HuH-7 (cell line): ENCODE data around the gene CSN1S1.
"Not testable (repeated sequence)": the region's sequence is repeated elsewhere in the genome, so short reads cannot be mapped to it uniquely, and the experiment has no call there.

Source experiments
- DNase-seq: peaks from one replicate; pipeline ENCODE4 v3.0.0; 2011; ENCODE audit warnings: low spot score

Gene CSN1S1

DNA sequence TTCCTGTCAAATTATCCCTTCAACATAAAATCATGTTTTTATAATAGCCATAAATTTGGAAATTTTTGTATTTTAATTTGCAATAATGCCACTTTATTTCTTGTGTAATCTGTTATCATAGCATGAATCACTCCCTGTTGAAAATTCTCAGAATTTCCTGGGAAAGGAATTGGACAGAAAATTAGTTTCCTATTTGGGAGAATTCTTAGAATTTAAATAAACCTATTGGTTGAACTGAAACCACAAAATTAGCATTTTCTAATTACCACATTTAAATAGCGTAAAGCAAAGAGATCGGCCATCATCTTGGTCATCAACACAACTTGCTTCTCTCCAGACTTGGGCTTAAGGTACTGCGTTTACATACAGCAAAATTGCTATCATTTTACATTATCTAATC lies at the start of gene CSN1S1:
CSN1S1 (plus strand) TSS at position 301 of the 400 bp plus-strand sequence. CDS start 1,488 bp downstream, outside the sequence.
- DNase-seq = no peak

- no peak for DNase-seq
Observed at GRCh38 chr4:69881173-69881773, 49.6 kb upstream of the CSN1S1 start.

- no peak for DNase-seq
Observed at GRCh38 chr4:69882150-69882549, 48.7 kb upstream of the CSN1S1 start.

DNA sequence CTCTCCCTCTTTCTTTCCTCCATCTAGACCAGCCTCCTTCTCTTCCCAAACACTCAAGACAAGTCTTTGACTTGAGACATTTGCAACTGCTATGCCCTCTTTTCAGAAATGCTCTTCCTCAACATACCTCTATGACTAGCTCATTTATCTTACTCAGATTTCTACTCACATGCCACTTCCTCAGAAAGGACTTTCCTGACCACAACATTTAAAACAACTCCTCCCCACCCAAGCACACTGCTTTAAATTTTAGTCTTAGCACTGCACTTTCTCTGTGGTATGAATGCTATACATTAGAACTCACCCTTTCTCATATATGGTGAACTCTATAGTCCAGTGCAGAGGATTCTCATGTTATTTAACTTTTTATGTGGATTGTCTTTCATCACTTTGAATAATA lies 42.5 kb upstream of the CSN1S1 start:
- DNase-seq = no peak

DNA sequence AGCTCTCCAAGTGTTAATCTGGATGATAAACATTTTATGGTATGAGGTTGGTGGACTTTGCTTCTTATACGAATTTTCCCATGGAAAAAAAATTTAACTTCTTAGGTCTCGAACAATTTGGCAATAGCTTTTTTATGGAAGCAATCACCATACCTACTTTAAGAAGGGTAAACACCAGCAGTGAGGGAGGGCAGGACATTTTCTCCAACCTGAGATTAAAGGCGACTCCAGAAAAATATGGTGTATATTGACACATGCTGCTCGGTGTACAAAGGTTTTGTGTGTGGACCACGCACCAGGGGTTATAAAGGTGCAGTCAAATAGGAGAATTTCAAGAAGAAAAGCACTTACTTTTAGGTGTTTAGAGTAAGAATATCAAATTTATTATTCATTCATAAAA lies 36.7 kb upstream of the CSN1S1 start:
- peak; percentile 1 for DNase-seq

DNA sequence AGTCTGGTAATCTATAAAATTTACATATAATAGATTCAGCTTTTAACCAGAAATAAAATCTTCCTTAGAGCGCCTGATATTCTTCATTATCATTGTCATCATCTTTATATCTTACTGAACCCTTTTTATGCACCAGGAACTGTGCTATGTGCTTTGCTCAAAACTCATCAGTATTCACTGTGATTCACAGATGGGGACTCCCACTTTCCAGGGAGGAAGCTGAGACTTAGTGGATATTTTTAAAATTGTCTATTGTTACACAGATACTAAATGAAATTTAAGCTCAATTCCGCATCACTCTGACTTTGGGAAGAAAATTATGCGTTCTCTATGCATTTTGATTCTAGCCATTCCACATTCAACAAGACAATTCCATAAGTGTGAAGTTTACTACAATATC lies 36.1 kb upstream of the CSN1S1 start:
- DNase-seq = no peak

DNA sequence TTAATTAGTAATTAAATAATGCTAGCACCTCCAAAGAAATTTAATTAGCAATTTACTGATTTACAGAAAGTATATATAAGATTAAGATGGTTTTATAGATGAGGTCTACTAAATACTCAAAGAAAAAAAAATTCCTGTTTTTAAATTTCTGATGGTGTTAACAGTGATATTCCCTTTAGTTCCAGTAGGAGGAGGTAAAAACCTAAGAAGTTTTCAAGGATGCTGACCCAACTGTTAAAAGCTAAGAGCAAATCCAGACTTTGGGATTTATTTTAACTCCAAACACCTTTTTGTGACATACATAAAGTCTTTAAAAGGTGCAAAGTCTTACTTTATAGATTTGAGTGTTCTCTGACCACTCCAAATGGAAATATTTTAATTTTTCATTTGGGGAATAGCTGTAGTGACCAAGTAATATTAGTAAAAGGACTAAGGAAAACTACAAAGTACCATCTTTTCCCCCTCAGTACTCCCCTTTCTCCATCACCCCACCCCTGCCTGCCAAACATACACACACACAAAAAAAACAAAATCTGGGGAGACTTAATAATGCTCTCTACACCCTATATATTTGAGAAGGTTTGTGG lies 34.2 kb upstream of the CSN1S1 start:
- DNase-seq = no peak

GRCh38 chr4:69907151-69907550 lies 23.7 kb upstream of the CSN1S1 start:
- no peak for DNase-seq

GRCh38 chr4:69909195-69909594 lies 21.7 kb upstream of the CSN1S1 start:
- no peak for DNase-seq

- DNase-seq = no peak
Observed at GRCh38 chr4:69910016-69910782, 20.7 kb upstream of the CSN1S1 start.

DNA sequence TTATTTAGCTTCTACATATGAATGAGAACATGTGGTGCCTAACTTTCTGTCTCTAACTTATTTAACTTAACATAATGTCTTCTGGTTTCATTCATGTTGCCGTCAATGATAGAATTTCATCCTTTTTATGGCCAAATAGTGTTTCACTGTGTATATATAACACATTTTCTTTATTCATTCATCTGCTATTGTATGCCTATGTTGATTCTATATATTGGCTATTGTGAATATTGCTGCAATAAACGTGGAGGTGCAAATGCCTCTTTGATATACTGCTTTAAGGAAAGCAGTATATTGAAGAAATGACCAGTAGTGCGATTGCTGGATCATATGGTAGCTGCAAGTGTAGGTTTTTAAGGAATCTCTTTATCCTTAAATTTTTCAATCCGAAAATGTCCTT lies 10.0 kb upstream of the CSN1S1 start:
- no peak for DNase-seq

GRCh38 chr4:69923782-69924410 lies 7.0 kb upstream of the CSN1S1 start:
- DNase-seq = not testable (repeated sequence)

DNA sequence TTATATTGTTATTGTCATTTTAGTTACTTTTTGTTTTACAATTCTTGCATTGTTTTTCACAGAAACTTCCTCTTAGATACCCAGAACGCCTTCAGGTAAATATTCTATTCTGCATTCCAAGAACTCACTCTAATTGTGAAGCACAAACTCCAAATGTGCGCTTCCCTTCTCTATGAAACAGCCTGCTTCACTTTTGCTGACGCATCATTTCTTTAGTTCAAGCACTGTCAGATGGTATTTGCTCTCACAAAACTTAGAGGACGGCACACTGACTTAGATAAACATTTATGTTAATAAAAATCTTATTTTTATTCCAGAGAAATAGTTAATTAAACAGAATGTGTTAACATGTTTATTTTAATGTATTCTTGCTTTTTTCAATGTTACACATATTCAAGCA lies 3.3 kb downstream of the CSN1S1 start:
- DNase-seq = no peak

DNA sequence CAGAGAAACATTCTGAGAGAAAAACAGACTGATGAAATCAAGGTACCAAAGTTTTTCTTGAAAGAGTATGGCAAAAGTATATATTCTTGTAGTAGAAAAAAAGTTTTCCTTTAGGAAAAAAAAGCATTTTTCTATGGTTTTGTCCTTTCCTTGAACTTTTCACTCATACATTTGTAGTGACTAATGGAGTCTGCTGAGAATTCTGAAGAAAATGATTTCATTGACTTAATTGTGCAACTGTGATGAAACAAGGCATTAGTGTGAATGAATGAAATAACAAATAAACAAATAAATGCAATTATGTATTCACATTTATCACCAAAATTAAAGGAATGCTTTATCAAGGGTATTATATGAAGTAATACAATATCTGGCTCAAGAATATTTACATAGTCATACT lies 5.7 kb downstream of the CSN1S1 start:
- DNase-seq = no peak

DNA sequence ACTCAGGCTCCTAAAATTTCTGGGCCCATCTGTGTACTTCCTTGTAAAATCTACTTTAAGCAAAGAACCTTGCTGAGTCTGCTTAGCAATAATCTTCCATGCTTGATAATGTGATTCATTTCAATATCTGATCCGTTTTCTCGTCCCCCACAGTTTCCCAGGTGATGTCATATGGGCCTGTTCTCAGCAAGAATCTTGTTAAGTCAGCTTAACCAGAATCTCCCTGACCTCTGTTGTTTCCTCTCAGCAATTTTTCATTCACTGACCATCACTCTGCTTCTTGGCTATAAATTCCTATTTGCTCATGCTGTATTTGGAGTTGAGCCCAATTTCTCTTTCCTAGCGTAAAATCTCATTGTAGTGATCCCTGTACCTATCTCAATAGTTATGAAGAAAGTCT lies 20.7 kb downstream of the CSN1S1 start:
- DNase-seq = no peak

GRCh38 chr4:69957209-69957608 lies 26.3 kb downstream of the CSN1S1 start:
- no peak for DNase-seq

GRCh38 chr4:69965628-69966027 lies 34.8 kb downstream of the CSN1S1 start, which contains the start of gene CSN2:
CSN2 (minus strand) TSS chr4:69965728; CDS start chr4:69960995, 4,733 bp downstream.
- DNase-seq = no peak

DNA sequence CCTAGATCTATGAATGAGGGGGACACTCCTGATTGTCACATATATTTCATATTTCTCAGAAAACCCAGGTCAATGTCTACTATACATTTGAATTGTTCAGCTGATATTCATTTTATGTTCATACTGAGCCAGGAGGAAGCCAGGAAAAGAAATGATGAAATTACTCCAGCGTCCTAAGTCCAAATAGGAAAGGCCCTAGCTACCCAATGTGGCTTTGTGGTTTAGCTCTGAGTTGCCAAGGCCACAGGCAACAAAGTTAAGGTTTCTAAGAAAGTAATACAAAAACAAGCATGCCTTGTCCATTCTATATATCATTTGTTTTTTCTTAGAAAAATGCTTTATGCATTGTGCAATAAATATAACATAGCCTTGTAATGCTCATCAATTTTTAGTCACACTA lies 39.2 kb downstream of the CSN1S1 start:
- no peak for DNase-seq

DNA sequence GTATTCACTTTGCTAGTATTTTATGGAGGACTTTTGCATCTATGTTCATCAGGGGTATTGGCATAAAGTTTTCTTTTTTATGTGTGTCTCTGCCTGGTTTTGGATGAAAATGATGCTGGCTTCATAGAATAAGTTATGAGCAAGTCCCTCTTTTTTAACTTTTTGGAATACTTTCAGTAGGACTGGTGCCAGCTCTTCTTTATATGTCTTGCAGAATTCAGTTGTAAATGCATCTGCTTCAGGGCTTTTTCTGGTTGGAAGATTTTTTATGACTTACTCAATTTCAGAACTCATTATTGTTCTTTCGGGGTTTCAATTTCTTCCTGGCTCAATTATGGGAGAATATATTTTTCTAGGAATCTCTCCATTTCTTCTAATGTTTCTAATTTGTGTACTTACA lies 43.8 kb downstream of the CSN1S1 start:
- DNase-seq = no peak

- no peak for DNase-seq
Observed at GRCh38 chr4:69977582-69977981, 46.7 kb downstream of the CSN1S1 start.

DNA sequence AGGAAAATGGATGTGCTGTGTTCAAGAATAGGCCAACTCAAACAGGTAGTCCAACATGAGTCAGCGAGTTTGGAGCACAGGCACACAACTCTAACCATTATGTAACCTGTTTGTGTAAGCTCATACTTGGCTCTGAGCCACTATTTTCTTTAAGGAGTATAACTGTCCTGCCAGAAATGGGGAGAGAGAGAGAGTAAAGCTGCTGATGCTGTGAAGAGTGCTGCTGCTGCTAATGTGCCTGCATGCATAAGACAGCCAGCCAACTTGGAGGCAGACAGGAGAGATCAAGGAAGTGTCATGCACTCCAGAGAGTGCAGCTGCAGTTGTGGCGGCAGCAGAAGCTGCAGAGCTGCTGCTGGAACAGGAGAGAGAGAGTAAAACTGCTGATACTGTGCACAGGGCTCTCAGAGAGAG lies 53.2 kb downstream of the CSN1S1 start:
- no peak for DNase-seq

- DNase-seq = no peak
Observed at GRCh38 chr4:69986663-69987062, 55.8 kb downstream of the CSN1S1 start.

GRCh38 chr4:69991016-69991415 lies 60.1 kb downstream of the CSN1S1 start:
- DNase-seq = no peak
